ACC112 (cell line): Measurements from ENCODE around the gene BNC2.
A peak's percentile ranks its signal among the peaks of the same experiment; 100 is the strongest.

Experiments
- H2AFZ ChIP-seq: fragments of 200-600 bp; sonication (generic); one replicate; pipeline ENCODE4 v1.6.0; 2017; ENCODE audit warnings: antibody characterized with exemption, low read length; ENCODE audit not compliant: unreplicated experiment
- H3K27ac ChIP-seq: fragments of 200-600 bp; sonication (generic); 2 replicates; pipeline ENCODE4 v1.5.1; 2014; ENCODE audit warnings: low read depth, mild to moderate bottlenecking, antibody characterized with exemption, low read length, moderate library complexity
- H3K27me3 ChIP-seq: fragments of 200-600 bp; sonication (generic); 2 replicates; pipeline ENCODE4 v1.6.1; 2014; ENCODE audit warnings: mild to moderate bottlenecking, antibody characterized with exemption, low read length, moderate library complexity, mixed read lengths; ENCODE audit not compliant: insufficient read depth
- H3K36me3 ChIP-seq: fragments of 200-600 bp; sonication (generic); 2 replicates; pipeline ENCODE4 v1.6.1; 2016; ENCODE audit warnings: mild to moderate bottlenecking, antibody characterized with exemption, low read length, moderate library complexity, mixed read lengths; ENCODE audit not compliant: insufficient read depth
- H3K4me1 ChIP-seq: fragments of 200-600 bp; sonication (generic); one replicate; pipeline ENCODE4 v1.6.1; 2016; ENCODE audit warnings: low read length, mixed read lengths; ENCODE audit not compliant: insufficient read depth, unreplicated experiment, control insufficient read depth
- H3K4me3 ChIP-seq: fragments of 200-600 bp; sonication (generic); 2 replicates; pipeline ENCODE4 v1.5.1; 2014; ENCODE audit warnings: mild to moderate bottlenecking, low read depth, low read length
- H3K79me2 ChIP-seq: fragments of 200-600 bp; sonication (generic); one replicate; pipeline ENCODE4 v1.6.0; 2016; ENCODE audit warnings: low read length; ENCODE audit not compliant: control insufficient read depth, unreplicated experiment, insufficient read depth

Gene BNC2

DNA sequence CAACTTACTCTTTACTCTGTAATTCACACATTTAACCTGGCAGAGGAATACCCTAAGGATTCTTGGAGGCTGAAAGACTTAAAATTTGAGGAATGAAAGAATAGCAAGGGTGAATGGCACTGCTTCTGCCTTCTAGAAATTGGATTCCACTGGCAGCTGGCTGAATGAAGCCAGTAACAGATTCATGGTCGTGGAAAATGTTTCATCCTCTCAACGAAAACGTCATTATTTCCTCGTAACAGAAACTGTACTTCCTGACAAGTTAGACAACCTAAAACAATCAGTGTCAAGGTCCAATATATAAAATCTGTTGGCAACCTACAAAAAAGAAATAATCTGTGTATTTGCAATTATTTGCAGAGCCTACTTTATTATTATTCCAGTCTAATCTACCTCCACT lies 39.7 kb downstream of the BNC2 start:
- peaks cover 76% of the 10 kb centered on the region for H3K79me2 ChIP-seq
- no peaks in the 10 kb centered on the region for H3K36me3 ChIP-seq
- H3K27ac ChIP-seq = peak overlapping the region; percentile 73
- no peaks in the 10 kb centered on the region for H3K27me3 ChIP-seq
- peak overlapping the region; percentile 48 for H2AFZ ChIP-seq
- peaks cover 52% of the 10 kb centered on the region for H3K4me1 ChIP-seq
- H3K4me3 ChIP-seq = peak overlapping the region; percentile 51

DNA sequence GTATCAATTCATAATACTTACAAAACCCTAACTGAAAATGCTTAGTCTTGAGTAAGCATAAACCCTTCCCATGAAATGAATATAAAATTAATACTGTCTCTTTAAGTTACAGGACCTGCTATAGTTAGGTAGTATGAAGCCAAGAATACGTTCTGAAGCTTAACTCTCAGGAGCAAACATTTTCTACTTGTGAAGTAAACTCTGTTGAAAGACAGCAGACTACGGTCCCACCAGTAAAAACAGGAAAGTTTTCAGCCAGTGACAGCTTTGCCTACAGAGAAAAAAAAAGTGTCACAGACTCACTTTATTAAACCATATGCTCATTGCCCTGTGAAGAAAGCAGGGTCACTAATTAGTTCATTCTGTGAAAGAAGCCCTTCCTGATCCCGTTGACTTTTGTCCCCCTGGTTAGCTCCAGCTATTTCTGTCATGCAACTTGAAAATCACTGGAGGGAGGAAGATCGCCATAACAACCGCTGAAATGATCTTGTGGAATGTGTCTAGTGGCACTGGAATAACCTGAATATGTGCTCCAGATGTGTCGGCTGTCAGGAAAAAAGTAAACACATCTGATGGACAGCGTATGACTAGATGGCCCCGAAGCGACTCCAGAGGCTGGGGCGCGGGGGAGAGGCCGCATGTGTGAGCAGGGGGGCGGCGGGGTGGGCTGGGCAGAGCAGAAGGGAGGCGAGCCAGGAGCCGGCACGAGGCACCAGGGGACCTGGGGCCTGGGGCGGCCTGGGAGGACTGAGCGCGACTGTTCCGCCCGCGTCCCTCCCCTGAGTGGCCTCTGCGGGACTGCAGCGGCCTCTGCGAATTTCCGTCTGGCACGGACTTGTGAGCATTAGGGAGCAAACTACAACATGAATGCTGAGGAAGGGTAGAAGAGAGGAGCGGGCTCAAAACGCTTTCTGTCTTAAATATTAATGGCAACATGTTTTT lies 41.9 kb downstream of the BNC2 start:
- H3K27ac ChIP-seq = peak overlapping the region; percentile 59
- H2AFZ ChIP-seq = peak overlapping the region; percentile 63
- H3K79me2 ChIP-seq = peaks cover 77% of the 10 kb centered on the region
- peak overlapping the region; percentile 76 for H3K4me3 ChIP-seq
- no peaks in the 10 kb centered on the region for H3K27me3 ChIP-seq
- peaks cover 72% of the 10 kb centered on the region for H3K4me1 ChIP-seq
- H3K36me3 ChIP-seq = no peaks in the 10 kb centered on the region

DNA sequence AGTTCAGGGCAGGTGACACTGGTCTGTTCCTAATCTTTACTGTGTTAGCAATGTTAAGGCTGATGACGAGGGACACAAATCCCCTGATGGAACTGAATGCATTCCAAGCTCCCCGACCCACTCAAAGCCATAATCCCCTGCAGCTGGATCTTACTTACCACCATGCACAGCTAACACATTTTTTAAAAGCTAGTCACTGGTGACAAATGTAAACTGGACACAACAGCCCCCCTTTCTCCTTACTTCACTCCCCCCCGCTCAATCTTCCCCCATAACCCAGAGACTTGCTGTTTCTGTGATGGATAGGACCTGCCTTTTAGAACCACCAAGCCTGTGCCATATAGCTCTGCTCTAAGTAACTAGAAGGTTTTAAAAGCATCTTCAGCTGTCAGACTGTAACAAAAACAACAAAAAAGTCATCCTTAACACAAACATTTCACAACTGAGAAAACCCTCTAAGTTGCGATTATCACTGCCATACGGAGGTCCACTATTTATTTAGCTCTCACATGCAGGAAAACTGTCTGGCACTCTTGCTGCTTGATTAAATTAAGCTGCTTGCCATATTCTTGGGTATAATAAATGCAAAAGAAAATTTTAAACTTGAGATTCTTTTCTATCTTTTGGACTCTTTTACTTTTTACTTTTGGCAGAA lies 44.4 kb downstream of the BNC2 start:
- Histone ChIP-seq H3K27me3 (no peaks in the 10 kb centered on the region), H3K79me2 (peaks cover 59% of the 10 kb centered on the region), H3K27ac (peak overlapping the region; percentile 45), H3K4me3 (peak overlapping the region; percentile 53), H2AFZ (no peak overlapping the region), H3K36me3 (no peaks in the 10 kb centered on the region), H3K4me1 (peaks cover 64% of the 10 kb centered on the region)

DNA sequence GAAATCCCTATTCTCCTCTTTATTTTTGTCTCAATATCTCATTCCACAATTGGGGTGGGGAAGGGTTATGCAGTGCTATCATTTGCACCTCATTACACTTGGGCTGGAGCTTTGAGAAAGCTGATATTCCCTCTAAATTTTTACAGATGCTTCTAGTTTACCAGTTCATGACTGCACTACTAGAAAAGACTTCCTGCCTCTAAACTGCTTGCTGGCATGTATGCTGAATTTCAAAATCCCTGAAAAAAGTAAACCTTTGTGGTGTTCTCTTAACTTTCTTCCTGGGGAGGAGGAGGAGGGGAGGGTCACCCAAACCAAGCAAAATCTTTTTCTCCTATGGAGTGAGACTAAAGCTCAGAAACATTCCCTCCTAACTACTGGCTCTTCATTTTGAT lies 45.1 kb downstream of the BNC2 start:
- Histone ChIP-seq H3K4me1 (peaks cover 56% of the 10 kb centered on the region), H3K27me3 (no peaks in the 10 kb centered on the region), H3K4me3 (peak overlapping the region; percentile 53), H3K36me3 (no peaks in the 10 kb centered on the region), H2AFZ (no peak overlapping the region), H3K27ac (peak overlapping the region; percentile 45), H3K79me2 (peaks cover 52% of the 10 kb centered on the region)

DNA sequence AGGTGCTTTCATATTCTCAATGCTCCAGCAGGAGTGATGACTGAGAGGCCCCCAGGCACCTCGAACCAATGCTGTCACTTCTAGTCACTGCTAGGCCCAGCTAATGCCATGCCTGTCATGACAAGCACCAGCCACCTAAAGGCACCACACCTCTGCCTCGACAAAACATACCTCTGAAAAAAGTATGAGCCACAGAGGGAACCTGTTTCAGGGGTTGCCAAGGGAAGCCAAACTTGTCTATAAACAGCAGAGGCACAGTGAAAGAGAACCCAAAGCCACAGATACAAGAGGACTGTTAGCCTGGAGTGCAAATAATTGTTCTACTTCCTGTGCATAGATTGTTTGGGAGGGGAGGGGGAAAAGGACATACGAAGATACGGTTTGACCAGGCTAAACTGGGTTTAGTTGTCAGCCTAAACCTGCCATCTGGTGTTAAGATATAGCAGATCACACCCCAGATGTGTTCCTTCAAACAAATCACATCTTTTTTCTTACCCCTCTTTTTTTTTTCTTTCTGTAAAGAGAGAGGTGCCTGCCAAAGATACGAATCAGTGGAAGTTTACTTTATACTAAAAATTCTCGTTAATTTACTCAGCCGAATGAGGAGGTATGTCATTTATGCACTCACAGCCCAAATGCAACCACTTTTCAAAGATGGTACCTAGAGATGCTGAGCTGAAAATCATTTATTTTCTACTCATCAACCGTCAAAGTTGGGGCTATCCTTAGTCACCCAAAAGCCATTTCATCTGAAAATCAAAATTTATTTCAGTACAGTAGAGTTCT lies 45.7 kb downstream of the BNC2 start:
- peaks cover 51% of the 10 kb centered on the region for H3K4me1 ChIP-seq
- H3K79me2 ChIP-seq = peaks cover 46% of the 10 kb centered on the region
- no peak overlapping the region for H2AFZ ChIP-seq
- H3K27ac ChIP-seq = peak overlapping the region; percentile 45
- H3K27me3 ChIP-seq = no peaks in the 10 kb centered on the region
- H3K36me3 ChIP-seq = no peaks in the 10 kb centered on the region
- peak overlapping the region; percentile 53 for H3K4me3 ChIP-seq

DNA sequence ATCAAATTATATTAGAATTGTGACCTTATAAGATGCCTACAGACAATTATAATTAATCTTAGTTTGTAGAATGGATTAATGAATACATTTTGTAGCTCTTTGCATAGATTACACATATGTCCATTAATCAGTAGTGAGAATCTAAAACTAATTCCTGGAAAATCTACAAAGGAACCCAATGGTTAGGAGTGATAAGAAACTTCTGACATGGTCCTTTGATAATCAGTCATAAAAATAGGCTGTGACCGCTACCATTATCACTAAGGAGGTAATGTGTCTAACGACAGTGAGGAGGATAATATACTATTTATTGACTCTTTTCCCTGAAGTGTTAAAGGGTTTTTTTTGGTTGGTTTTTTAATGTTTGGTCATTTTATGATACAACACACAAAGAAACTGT lies 46.6 kb downstream of the BNC2 start:
- no peak overlapping the region for H2AFZ ChIP-seq
- H3K36me3 ChIP-seq = no peaks in the 10 kb centered on the region
- no peaks in the 10 kb centered on the region for H3K27me3 ChIP-seq
- peaks cover 44% of the 10 kb centered on the region for H3K4me1 ChIP-seq
- no peak overlapping the region for H3K4me3 ChIP-seq
- H3K27ac ChIP-seq = no peak overlapping the region
- H3K79me2 ChIP-seq = peaks cover 38% of the 10 kb centered on the region

DNA sequence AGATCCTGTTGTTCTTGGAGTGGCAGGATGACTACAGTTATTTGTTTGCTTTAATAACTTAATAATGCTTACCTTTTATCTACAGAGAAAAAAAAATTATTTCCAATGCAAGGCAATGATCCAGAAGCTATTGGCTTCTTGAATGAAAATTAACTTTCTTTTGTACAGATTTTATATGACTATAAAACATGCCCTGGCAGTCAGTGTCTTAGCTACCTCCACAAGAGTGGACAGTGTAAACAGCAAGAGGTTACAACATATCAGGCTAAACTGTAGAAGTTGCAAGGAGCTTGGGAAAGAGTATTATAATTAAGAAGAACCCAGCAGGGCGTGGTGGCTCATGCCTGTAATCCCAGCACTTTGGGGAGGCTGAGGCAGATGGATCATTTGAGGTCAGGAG lies 49.1 kb downstream of the BNC2 start:
- Histone ChIP-seq H3K79me2 (peaks cover 27% of the 10 kb centered on the region), H2AFZ (no peak overlapping the region), H3K4me1 (peaks cover 28% of the 10 kb centered on the region), H3K36me3 (no peaks in the 10 kb centered on the region), H3K27ac (no peak overlapping the region), H3K4me3 (no peak overlapping the region), H3K27me3 (no peaks in the 10 kb centered on the region)

DNA sequence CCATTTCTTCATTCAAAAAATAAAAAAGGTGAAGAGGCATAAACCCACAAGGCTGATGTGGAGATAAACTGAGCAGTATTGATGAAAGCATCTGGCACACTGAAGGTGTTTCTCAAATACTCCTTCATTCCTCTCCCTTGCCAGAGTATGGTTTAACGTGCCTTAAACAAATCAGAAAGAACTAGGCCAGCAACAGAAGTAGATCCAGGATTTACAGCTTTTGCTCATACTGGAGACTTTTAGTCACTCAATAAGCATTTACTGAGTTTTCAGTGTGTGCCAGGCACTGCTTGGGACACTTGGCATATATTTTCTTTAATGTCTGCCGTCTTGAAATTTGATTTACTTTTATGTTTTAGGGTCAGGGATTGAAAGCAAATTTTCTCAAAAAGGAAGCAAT lies 53.0 kb downstream of the BNC2 start:
- peaks cover 26% of the 10 kb centered on the region for H3K79me2 ChIP-seq
- H3K36me3 ChIP-seq = no peaks in the 10 kb centered on the region
- peaks cover 8% of the 10 kb centered on the region for H3K4me1 ChIP-seq
- H2AFZ ChIP-seq = no peak overlapping the region
- no peaks in the 10 kb centered on the region for H3K27me3 ChIP-seq
- H3K27ac ChIP-seq = no peak overlapping the region
- no peak overlapping the region for H3K4me3 ChIP-seq

DNA sequence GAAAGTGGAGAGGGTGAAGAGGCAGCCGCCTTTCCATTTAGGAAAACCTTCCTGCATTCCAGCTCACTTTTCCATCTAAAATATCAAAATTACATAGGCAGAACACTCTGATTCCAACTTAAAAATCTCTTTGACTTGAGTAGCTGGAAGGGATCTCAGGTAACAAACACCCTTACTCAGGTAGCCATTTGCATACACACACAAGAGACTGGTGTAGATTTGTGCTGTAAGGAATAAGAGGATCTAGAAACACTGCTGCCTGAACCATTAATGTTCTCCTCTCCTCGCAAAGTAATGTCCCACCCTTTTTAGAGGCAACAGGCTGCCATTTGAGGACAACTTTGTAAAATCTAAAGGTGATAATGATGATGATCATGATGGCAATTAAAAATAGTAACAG lies 53.5 kb downstream of the BNC2 start:
- H3K36me3 ChIP-seq = no peaks in the 10 kb centered on the region
- H2AFZ ChIP-seq = no peak overlapping the region
- no peak overlapping the region for H3K27ac ChIP-seq
- H3K4me1 ChIP-seq = peaks cover 8% of the 10 kb centered on the region
- H3K27me3 ChIP-seq = no peaks in the 10 kb centered on the region
- no peak overlapping the region for H3K4me3 ChIP-seq
- peaks cover 27% of the 10 kb centered on the region for H3K79me2 ChIP-seq

DNA sequence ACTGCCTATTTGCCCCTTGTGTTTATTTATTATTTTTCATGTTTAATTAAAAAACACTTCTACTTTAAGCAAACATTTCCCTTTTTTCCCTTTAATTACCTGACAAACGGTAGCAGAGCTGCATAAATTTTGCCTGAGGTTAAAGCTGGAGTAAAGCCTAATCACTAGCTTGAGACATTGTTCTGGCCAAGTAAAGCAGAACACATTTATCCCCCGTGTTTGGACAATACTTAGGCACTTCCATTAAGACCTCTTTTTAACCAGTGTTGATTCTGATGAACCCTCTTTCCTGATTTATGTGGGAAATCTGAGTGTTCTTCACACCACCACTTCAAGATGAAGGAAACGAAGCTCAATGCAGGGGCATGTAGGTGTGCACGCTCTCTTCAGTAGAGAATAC lies 54.5 kb downstream of the BNC2 start:
- peaks cover 8% of the 10 kb centered on the region for H3K4me1 ChIP-seq
- H2AFZ ChIP-seq = no peak overlapping the region
- no peaks in the 10 kb centered on the region for H3K36me3 ChIP-seq
- H3K79me2 ChIP-seq = peaks cover 27% of the 10 kb centered on the region
- no peak overlapping the region for H3K4me3 ChIP-seq
- H3K27ac ChIP-seq = no peak overlapping the region
- H3K27me3 ChIP-seq = no peaks in the 10 kb centered on the region
